Adrenal gland (tissue), 12 donors: ENCODE results near the gene NPAS3. TPM values are rescaled to one million over a fixed set of nuclear protein-coding genes. Genes with fewer than 3 reads are reported as not detected.

Source experiments
- DNase-seq, 7 donors: peaks; one replicate each; pipeline ENCODE4 v3.0.0-alpha.2; 2019 to 2020
- H3K27ac ChIP-seq, 5 donors: fragments of 200-600 bp; sonication (generic) in 4 of 5; 1 replicate in 3 of 5; 2 replicates in 2 of 5; pipeline versions ENCODE4 v1.5.1 to v1.8.0; 2016 to 2020; ENCODE audit warnings: mild to moderate bottlenecking in 1 of 5
- H3K27me3 ChIP-seq: fragments of 200-600 bp; 2 replicates; pipeline ENCODE4 v1.8.0; 2021
- H3K36me3 ChIP-seq, 2 donors: fragments of 200-600 bp; replicated peaks in 1 of 2; 1 replicate in 1 of 2; 2 replicates in 1 of 2; pipeline versions ENCODE4 v1.5.1 to v1.8.0; 2018 to 2022
- H3K4me1 ChIP-seq, 2 donors: fragments of 200-600 bp; replicated peaks in 1 of 2; 1 replicate in 1 of 2; 2 replicates in 1 of 2; pipeline versions ENCODE4 v1.5.1 to v1.8.0; 2018 to 2021
- H3K4me3 ChIP-seq, 4 donors: fragments of 200-600 bp; sonication (generic) in 3 of 4; one replicate each; pipeline ENCODE4 v1.5.1; 2016 to 2018
- H3K9me3 ChIP-seq, 3 donors: fragments of 200-600 bp; sonication (generic) in 1 of 3; replicated peaks in 1 of 3; 1 replicate in 2 of 3; 2 replicates in 1 of 3; pipeline versions ENCODE4 v1.5.1 to v1.8.0; 2016 to 2021
- CTCF ChIP-seq, 6 experiments: fragments of 450-650 bp in 4 of 6; fragments of 200-600 bp in 2 of 6; sonication (generic) in 1 of 6; IDR thresholded peaks; 1 replicate in 5 of 6; 2 replicates in 1 of 6; pipeline versions ENCODE4 v1.5.1 to v1.8.0; 2016 to 2021; ENCODE audit warnings: antibody characterized with exemption in 6 of 6, mild to moderate bottlenecking in 2 of 6, moderate library complexity in 1 of 6
- POLR2A ChIP-seq, 2 donors: fragments of 450-650 bp; IDR thresholded peaks; one replicate each; pipeline ENCODE4 v1.6.1; 2017; ENCODE audit warnings: antibody characterized with exemption in 2 of 2, mild to moderate bottlenecking in 2 of 2, moderate library complexity in 1 of 2
- WGBS, 4 donors: extraction: QIAGEN DNeasy Blood & Tissue Kit in 2 of 4; methylation state at CpG; one replicate each; pipeline versions ENCODE4 v1.1.5 to v1.1.7; 2013 to 2017; 5-methylcytosine and 5-hydroxymethylcytosine counted together
- intact Hi-C, 2 donors: fragments of 100-400 bp; cut with DNase I; formaldehyde crosslinking; loops; one replicate each; pipeline versions ENCODE4 v1.14.1 to v1.15.0; 2022 to 2023
- polyA plus RNA-seq, 3 donors: library from polyadenylated mRNA; stranded (reverse); fragments of 200-250 nt in 2 of 3; fragments of 350-450 nt in 1 of 3; fragmentation: Illumina TruSeq in 1 of 3; extraction: RNeasy Lipid Tissue Mini Kit (QIAGEN cat#74804) in 1 of 3; gene quantifications; one replicate each; pipeline ENCODE4 v1.2.3, GENCODE V29; 2013 to 2014
- total RNA-seq, 9 donors: library from RNA; depleted of rRNA in 4 of 9; stranded (reverse); fragments of >200 nt in 4 of 9; fragments of 120-200 nt in 1 of 9; fragmentation: NEBNext Ultra II Directional in 1 of 9; extraction: Animal tissue kit (Norgen Biotek cat#: 25700) in 1 of 9; gene quantifications; one replicate each; pipeline versions ENCODE4 v1.1.0 to v1.2.4, GENCODE V29; 2013 to 2023
- donor health status: healthy with polysubstance abuse.
- donor health status: Bipolar disorder and iron deficiency.
- donor health status: DM: yes; HTN: yes; CAD: no.
- donor health status: DM: no; HTN: no; CAD: no.
- donor health status: DM: no; HTN: no; CAD: no.
- donor health status: DM: yes; HTN: yes; CAD: no.

Gene NPAS3
- total and polyA plus RNA-seq, 12 donors: 0.36 to 7.5 (median 1.5) TPM

GRCh38 chr14:33833706-33834465 is 895.2 kb downstream of the NPAS3 start:
- 79 to 83% (median 81%) methylated on average over 16 of the region's 16 CpGs for WGBS, 4 donors
- Histone ChIP-seq H3K27me3 (no peaks in the 10 kb centered on the region), H3K4me3 (no peak overlapping the region), H3K27ac (no peak overlapping the region), H3K36me3 (no peaks in the 10 kb centered on the region), H3K9me3 (no peaks in the 10 kb centered on the region), H3K4me1 (no peaks in the 10 kb centered on the region)
- intact Hi-C loops: no loop called here
- DNase-seq: no peak
- TF ChIP-seq POLR2A (IDR thresholded peaks at IDR 0.05) (no peak), CTCF (IDR thresholded peaks at IDR 0.05) (no peak)

DNA sequence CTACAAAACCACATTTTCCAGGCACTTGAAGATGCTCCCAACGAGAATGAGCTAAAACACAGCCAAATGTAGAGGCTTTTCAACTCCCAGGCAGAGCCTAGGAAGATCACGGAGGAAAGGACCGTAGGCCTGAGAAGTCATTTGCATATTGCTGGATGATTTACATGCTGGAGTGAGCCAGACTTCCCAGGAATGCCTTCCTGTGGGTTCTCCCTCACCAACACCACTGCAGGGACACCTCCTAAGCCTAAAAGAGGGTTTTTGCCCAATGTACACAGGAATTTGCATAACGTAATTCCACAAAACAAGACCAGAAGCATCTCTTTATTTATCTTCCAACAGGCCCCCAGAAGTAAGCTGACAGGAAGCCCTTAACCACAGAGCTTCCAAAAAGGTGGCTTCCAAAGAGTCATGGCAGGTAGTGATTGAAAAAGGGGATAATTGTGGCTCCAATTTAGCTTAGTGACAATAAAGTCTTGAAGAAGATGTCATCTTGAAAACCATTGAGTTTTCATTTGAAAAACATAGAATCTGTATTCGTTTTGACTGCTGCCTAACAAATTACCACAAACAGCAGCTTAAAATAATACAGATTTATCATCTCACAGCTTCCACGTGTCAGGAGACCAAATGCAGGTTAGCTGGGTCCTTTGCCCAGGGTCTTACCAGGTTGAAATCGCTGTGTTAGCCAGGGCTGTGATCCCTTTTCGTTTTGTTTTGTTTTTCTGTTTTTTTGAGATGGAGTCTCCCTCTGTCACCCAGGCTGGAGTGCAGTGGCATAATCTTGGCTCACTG is 896.0 kb downstream of the NPAS3 start:
- no peaks in the 10 kb centered on the region for H3K9me3 ChIP-seq
- no peaks in the 10 kb centered on the region for H3K36me3 ChIP-seq
- no peaks in the 10 kb centered on the region for H3K27me3 ChIP-seq
- H3K4me1 ChIP-seq: no peaks in the 10 kb centered on the region
- no peak overlapping the region for H3K27ac ChIP-seq
- WGBS, 4 donors: 66 to 81% (median 72%) methylated on average over 8 of the region's 8 CpGs
- TF ChIP-seq POLR2A (IDR thresholded peaks at IDR 0.05): no peak
- no peak for TF ChIP-seq CTCF (IDR thresholded peaks at IDR 0.05)
- no peak for DNase-seq
- intact Hi-C loops: no loop called here
- H3K4me3 ChIP-seq: no peak overlapping the region

GRCh38 chr14:33835261-33835655 is 896.6 kb downstream of the NPAS3 start:
- 87 to 95% (median 93%) methylated on average over 5 to 6 of the region's 6 CpGs for WGBS, 4 donors
- no peaks in the 10 kb centered on the region for H3K36me3 ChIP-seq
- DNase-seq: no peak
- no peaks in the 10 kb centered on the region for H3K27me3 ChIP-seq
- intact Hi-C loops: no loop called here
- H3K27ac ChIP-seq: no peak overlapping the region
- no peaks in the 10 kb centered on the region for H3K4me1 ChIP-seq
- no peak overlapping the region for H3K4me3 ChIP-seq
- no peaks in the 10 kb centered on the region for H3K9me3 ChIP-seq
- TF ChIP-seq POLR2A (IDR thresholded peaks at IDR 0.05): no peak
- no peak for TF ChIP-seq CTCF (IDR thresholded peaks at IDR 0.05)

- Histone ChIP-seq H3K4me1 (no peaks in the 10 kb centered on the region), H3K27ac (no peak overlapping the region), H3K36me3 (no peaks in the 10 kb centered on the region), H3K27me3 (no peaks in the 10 kb centered on the region), H3K9me3 (no peaks in the 10 kb centered on the region), H3K4me3 (no peak overlapping the region)
- WGBS, 4 donors: 84 to 93% (median 85%) methylated on average over 3 of the region's 3 CpGs
- intact Hi-C loops: no loop called here
- DNase-seq: no peak
- TF ChIP-seq CTCF (IDR thresholded peaks at IDR 0.05) (no peak), POLR2A (IDR thresholded peaks at IDR 0.05) (no peak)
Measured at GRCh38 chr14:33835677-33836076, 897.0 kb downstream of the NPAS3 start.
